ENCODE measurements around the gene GIMAP5. TPM values are rescaled to one million over a fixed set of nuclear protein-coding genes. Genes with fewer than 3 reads are reported as not detected.

The GIMAP5 gene
- polyA plus RNA-seq, 1 donor (not counting 4 experiments of a cell fraction or from before 2014, with no cell fraction given): not detected

DNA sequence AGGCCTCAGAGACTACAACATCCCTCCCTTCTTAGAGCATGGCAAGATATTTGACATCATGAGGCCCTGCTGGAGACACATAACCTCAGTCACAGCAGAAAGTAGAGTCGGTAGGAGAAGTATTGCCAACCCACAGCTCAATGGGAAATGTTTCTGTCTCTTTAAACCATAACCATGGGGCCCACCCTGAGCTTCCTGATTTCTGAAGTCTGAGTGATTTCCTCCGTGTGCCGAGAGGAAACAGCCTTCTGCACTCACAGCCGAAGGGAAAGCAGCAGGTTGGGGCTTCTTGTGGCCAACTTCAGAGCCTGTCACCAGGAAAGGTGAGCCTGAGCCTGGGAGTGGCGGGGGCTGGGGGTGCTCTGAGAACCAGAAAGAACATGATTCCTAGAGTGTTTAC, 20.9 kb upstream of the GIMAP5 start, which contains the start of gene GIMAP1:
Gene GIMAP1 (plus strand): TSS at position 246 of the 400 bp plus-strand sequence. CDS start 2,435 bp downstream, outside the sequence.
- Histone ChIP-seq H3K27me3 (ENCODE audit: control insufficient read depth, extremely low read depth, insufficient read depth, low read length) (no peaks in the 10 kb centered on the region), H3K36me3 (ENCODE audit: control insufficient read depth in 2 of 2, extremely low read depth in 1 of 2, insufficient read depth in 2 of 2, low read length in 2 of 2) (no peaks in the 10 kb centered on the region), H3K27ac (ENCODE audit: control insufficient read depth, insufficient read depth, low read length) (no peak within 1 kb of the TSS), H3K9ac (ENCODE audit: control insufficient read depth, extremely low read depth, insufficient read depth, low read length) (no peak within 1 kb of the TSS), H3K9me1 (ENCODE audit: control insufficient read depth, extremely low read depth, insufficient read depth, low read length) (no peaks in the 10 kb centered on the region), H3K4me2 (ENCODE audit: control insufficient read depth, extremely low read depth, insufficient read depth, low read depth, low read length) (no peak within 1 kb of the TSS), H2AFZ (ENCODE audit: control insufficient read depth, low read length) (no peak within 1 kb of the TSS), H3K4me3 (ENCODE audit: control insufficient read depth in 2 of 3, extremely low read depth in 1 of 3, insufficient read depth in 2 of 3, low read depth in 1 of 3, low read length in 3 of 3) (no peak within 1 kb of the TSS), H4K20me1 (ENCODE audit: control insufficient read depth, extremely low read depth, insufficient read depth, low read length) (no peaks in the 10 kb centered on the region), H3K4me1 (ENCODE audit: control insufficient read depth, extremely low read depth, insufficient read depth, low read length) (no peaks in the 10 kb centered on the region), H3K79me2 (ENCODE audit: control insufficient read depth, insufficient read depth, low read length) (no peaks in the 10 kb centered on the region), H3K9me3 (ENCODE audit: control insufficient read depth, low read depth, low read length) (no peaks in the 10 kb centered on the region)
- DNase-seq (ENCODE audit: low read depth, low spot score): no peak
- dilution Hi-C loops (cut with MboI; ENCODE audit: extremely low pct_ligation_motif_present, low sequenced_read_pairs): no loop called here
- no peak for FAIRE-seq
- TF ChIP-seq, protein P1, sequence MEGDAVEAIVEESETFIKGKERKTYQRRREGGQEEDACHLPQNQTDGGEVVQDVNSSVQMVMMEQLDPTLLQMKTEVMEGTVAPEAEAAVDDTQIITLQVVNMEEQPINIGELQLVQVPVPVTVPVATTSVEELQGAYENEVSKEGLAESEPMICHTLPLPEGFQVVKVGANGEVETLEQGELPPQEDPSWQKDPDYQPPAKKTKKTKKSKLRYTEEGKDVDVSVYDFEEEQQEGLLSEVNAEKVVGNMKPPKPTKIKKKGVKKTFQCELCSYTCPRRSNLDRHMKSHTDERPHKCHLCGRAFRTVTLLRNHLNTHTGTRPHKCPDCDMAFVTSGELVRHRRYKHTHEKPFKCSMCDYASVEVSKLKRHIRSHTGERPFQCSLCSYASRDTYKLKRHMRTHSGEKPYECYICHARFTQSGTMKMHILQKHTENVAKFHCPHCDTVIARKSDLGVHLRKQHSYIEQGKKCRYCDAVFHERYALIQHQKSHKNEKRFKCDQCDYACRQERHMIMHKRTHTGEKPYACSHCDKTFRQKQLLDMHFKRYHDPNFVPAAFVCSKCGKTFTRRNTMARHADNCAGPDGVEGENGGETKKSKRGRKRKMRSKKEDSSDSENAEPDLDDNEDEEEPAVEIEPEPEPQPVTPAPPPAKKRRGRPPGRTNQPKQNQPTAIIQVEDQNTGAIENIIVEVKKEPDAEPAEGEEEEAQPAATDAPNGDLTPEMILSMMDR (optimal IDR thresholded peaks at IDR 0.05 in 1 of 3, IDR thresholded peaks at IDR 0.05 in 1 of 3, conservative IDR thresholded peaks at IDR 0.05 in 1 of 3; ENCODE audit: extremely low read depth in 1 of 3, insufficient read depth in 2 of 3, low read length in 3 of 3): no peak
- TF ChIP-seq EZH2 (IDR thresholded peaks at IDR 0.05; ENCODE audit: low read length): no peak

GRCh38 chr7:150716939-150717338, 20.3 kb upstream of the GIMAP5 start:
- Histone ChIP-seq H3K27me3 (ENCODE audit: control insufficient read depth, extremely low read depth, insufficient read depth, low read length) (no peaks in the 10 kb centered on the region), H3K36me3 (ENCODE audit: control insufficient read depth in 2 of 2, extremely low read depth in 1 of 2, insufficient read depth in 2 of 2, low read length in 2 of 2) (no peaks in the 10 kb centered on the region), H3K9ac (ENCODE audit: control insufficient read depth, extremely low read depth, insufficient read depth, low read length) (no peak overlapping the region), H3K9me3 (ENCODE audit: control insufficient read depth, low read depth, low read length) (no peaks in the 10 kb centered on the region), H3K4me1 (ENCODE audit: control insufficient read depth, extremely low read depth, insufficient read depth, low read length) (no peaks in the 10 kb centered on the region), H2AFZ (ENCODE audit: control insufficient read depth, low read length) (no peak overlapping the region), H3K9me1 (ENCODE audit: control insufficient read depth, extremely low read depth, insufficient read depth, low read length) (no peaks in the 10 kb centered on the region), H3K27ac (ENCODE audit: control insufficient read depth, insufficient read depth, low read length) (no peak overlapping the region), H3K4me3 (ENCODE audit: control insufficient read depth in 2 of 3, extremely low read depth in 1 of 3, insufficient read depth in 2 of 3, low read depth in 1 of 3, low read length in 3 of 3) (no peak overlapping the region), H3K79me2 (ENCODE audit: control insufficient read depth, insufficient read depth, low read length) (no peaks in the 10 kb centered on the region), H4K20me1 (ENCODE audit: control insufficient read depth, extremely low read depth, insufficient read depth, low read length) (no peaks in the 10 kb centered on the region), H3K4me2 (ENCODE audit: control insufficient read depth, extremely low read depth, insufficient read depth, low read depth, low read length) (no peak overlapping the region)
- DNase-seq (ENCODE audit: low read depth, low spot score) (no peak), FAIRE-seq (no peak)
- dilution Hi-C loops (cut with MboI; ENCODE audit: extremely low pct_ligation_motif_present, low sequenced_read_pairs): no loop called here
- TF ChIP-seq, protein P1 (optimal IDR thresholded peaks at IDR 0.05 in 1 of 3, IDR thresholded peaks at IDR 0.05 in 1 of 3, conservative IDR thresholded peaks at IDR 0.05 in 1 of 3; ENCODE audit: extremely low read depth in 1 of 3, insufficient read depth in 2 of 3, low read length in 3 of 3): no peak
- no peak for TF ChIP-seq EZH2 (IDR thresholded peaks at IDR 0.05; ENCODE audit: low read length)
